Osteocyte (in vitro differentiated cells): Measurements from ENCODE around the gene ITPKB. TPM values are rescaled to one million over a fixed set of nuclear protein-coding genes. Genes with fewer than 3 reads are reported as not detected.

Experiments used
- DNase-seq: peaks from one replicate; pipeline ENCODE4 v3.0.0; 2021; ENCODE audit warnings: mixed read lengths; ENCODE audit not compliant: unreplicated experiment; ENCODE audit errors: extremely low spot score
- H3K27ac Mint-ChIP-seq: one replicate; pipeline ENCODE4 v1.8.0; 2021; ENCODE audit warnings: mild to moderate bottlenecking, mixed read lengths; ENCODE audit not compliant: unreplicated experiment
- H3K27me3 Mint-ChIP-seq: one replicate; pipeline ENCODE4 v1.8.0; 2021; ENCODE audit warnings: mixed read lengths; ENCODE audit not compliant: unreplicated experiment
- H3K36me3 Mint-ChIP-seq: one replicate; pipeline ENCODE4 v1.8.0; 2021; ENCODE audit warnings: mixed read lengths; ENCODE audit not compliant: unreplicated experiment
- H3K4me1 Mint-ChIP-seq: one replicate; pipeline ENCODE4 v1.8.0; 2021; ENCODE audit warnings: mixed read lengths; ENCODE audit not compliant: unreplicated experiment
- H3K4me3 Mint-ChIP-seq: one replicate; pipeline ENCODE4 v1.8.0; 2021; ENCODE audit warnings: mild to moderate bottlenecking, moderate library complexity, mixed read lengths; ENCODE audit not compliant: unreplicated experiment
- H3K9me3 Mint-ChIP-seq: one replicate; pipeline ENCODE4 v1.8.0; 2021; ENCODE audit warnings: mixed read lengths; ENCODE audit not compliant: unreplicated experiment
- total RNA-seq: library from RNA; stranded (reverse); gene quantifications from 2 replicates; pipeline ENCODE4 v1.2.1, GENCODE V29; 2021
- TF ChIP-seq, protein P1 (sequence below): fragments of 200-600 bp; sonication (generic); IDR thresholded peaks from 2 replicates; pipeline ENCODE4 v1.5.0; 2021; ENCODE audit warnings: antibody characterized with exemption, mild to moderate bottlenecking, moderate library complexity

The ITPKB gene
- total RNA-seq, 1 donor from 2014 or later, result 28.3 TPM

GRCh38 chr1:226627050-226627755 lies 111.9 kb downstream of the ITPKB start:
- H3K4me1 Mint-ChIP-seq, result peaks cover 5% of the 10 kb centered on the region
- TF ChIP-seq, protein P1, sequence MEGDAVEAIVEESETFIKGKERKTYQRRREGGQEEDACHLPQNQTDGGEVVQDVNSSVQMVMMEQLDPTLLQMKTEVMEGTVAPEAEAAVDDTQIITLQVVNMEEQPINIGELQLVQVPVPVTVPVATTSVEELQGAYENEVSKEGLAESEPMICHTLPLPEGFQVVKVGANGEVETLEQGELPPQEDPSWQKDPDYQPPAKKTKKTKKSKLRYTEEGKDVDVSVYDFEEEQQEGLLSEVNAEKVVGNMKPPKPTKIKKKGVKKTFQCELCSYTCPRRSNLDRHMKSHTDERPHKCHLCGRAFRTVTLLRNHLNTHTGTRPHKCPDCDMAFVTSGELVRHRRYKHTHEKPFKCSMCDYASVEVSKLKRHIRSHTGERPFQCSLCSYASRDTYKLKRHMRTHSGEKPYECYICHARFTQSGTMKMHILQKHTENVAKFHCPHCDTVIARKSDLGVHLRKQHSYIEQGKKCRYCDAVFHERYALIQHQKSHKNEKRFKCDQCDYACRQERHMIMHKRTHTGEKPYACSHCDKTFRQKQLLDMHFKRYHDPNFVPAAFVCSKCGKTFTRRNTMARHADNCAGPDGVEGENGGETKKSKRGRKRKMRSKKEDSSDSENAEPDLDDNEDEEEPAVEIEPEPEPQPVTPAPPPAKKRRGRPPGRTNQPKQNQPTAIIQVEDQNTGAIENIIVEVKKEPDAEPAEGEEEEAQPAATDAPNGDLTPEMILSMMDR, result no peak
- H3K36me3 Mint-ChIP-seq, result peaks cover 5% of the 10 kb centered on the region
- H3K27ac Mint-ChIP-seq, result no peak overlapping the region
- H3K4me3 Mint-ChIP-seq, result no peak overlapping the region
- H3K27me3 Mint-ChIP-seq, result peaks cover 2% of the 10 kb centered on the region
- H3K9me3 Mint-ChIP-seq, result peaks cover under 1% of the 10 kb centered on the region
- no peak for DNase-seq

GRCh38 chr1:226626577-226626956 lies 112.5 kb downstream of the ITPKB start:
- TF ChIP-seq, protein P1, result no peak
- peaks cover 7% of the 10 kb centered on the region for H3K9me3 Mint-ChIP-seq
- H3K27ac Mint-ChIP-seq, result no peak overlapping the region
- H3K27me3 Mint-ChIP-seq, result peaks cover 9% of the 10 kb centered on the region
- peaks cover under 1% of the 10 kb centered on the region for H3K36me3 Mint-ChIP-seq
- H3K4me3 Mint-ChIP-seq, result no peak overlapping the region
- no peak for DNase-seq
- peaks cover 5% of the 10 kb centered on the region for H3K4me1 Mint-ChIP-seq

GRCh38 chr1:226625832-226626576 lies 113.1 kb downstream of the ITPKB start:
- H3K27ac Mint-ChIP-seq, result no peak overlapping the region
- no peak for DNase-seq
- no peak overlapping the region for H3K4me3 Mint-ChIP-seq
- H3K4me1 Mint-ChIP-seq, result peaks cover 5% of the 10 kb centered on the region
- H3K9me3 Mint-ChIP-seq, result peaks cover 7% of the 10 kb centered on the region
- H3K36me3 Mint-ChIP-seq, result no peaks in the 10 kb centered on the region
- TF ChIP-seq, protein P1, result no peak
- peaks cover 11% of the 10 kb centered on the region for H3K27me3 Mint-ChIP-seq

DNA sequence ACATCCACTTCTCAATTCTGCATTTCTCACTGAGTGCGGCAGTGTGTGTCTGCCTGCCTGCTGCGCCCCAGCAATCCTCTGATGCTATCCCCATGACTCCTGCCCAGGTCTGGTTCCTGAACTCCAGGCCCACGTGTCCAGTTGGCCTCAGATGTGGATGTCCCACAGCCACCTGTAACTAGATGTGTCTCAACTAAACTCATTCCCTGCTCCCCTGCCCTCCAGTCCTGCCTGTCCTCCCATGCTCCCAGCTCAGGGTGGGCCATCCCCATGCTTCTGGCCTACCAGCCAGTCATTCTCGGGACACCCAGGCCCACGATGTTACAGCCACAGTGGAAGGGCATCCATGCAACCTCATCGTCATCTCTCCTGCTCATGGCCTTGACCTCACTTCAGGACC lies 113.8 kb downstream of the ITPKB start:
- Mint-ChIP-seq H3K4me1 (peaks cover 5% of the 10 kb centered on the region), H3K36me3 (no peaks in the 10 kb centered on the region), H3K9me3 (peaks cover 7% of the 10 kb centered on the region), H3K4me3 (no peak overlapping the region), H3K27me3 (peaks cover 11% of the 10 kb centered on the region), H3K27ac (no peak overlapping the region)
- TF ChIP-seq, protein P1, result no peak
- DNase-seq, result no peak

- Mint-ChIP-seq H3K9me3 (peaks cover 7% of the 10 kb centered on the region), H3K36me3 (no peaks in the 10 kb centered on the region), H3K4me3 (no peak overlapping the region), H3K27me3 (peaks cover 11% of the 10 kb centered on the region), H3K27ac (peak overlapping the region; percentile 38), H3K4me1 (peaks cover 5% of the 10 kb centered on the region)
- TF ChIP-seq, protein P1, result no peak
- DNase-seq, result no peak
Observed at GRCh38 chr1:226624526-226624925, 114.6 kb downstream of the ITPKB start.
